Measurements from ENCODE around the gene UGT1A10. TPM values are rescaled to one million over a fixed set of nuclear protein-coding genes. Genes with fewer than 3 reads are reported as not detected.
A peak's percentile ranks its signal among the peaks of the same experiment; 100 is the strongest.

UGT1A10 gene
- total RNA-seq, 1 experiment from 2014 or later: not detected

DNA sequence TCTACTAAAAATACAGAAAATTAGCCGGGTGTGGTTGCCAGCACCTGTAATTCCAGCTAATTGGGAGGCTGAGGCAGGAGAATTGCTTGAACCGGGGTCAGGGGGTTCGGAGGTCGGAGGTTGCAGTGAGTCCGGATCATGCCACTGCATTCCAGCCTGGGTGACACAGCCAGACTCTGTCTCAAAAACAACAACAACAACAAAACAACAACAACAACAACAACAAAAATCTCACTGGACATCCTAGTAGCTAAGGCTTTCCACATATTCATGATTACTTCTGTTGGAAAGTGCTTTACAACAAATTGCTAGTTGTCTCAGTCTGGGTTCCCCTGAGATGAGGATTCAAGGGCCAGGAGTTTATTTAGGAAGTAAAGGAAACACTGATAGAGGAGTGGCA, 137.6 kb downstream of the UGT1A10 start:
- DNase-seq (ENCODE audit: low read depth): no peak

DNA sequence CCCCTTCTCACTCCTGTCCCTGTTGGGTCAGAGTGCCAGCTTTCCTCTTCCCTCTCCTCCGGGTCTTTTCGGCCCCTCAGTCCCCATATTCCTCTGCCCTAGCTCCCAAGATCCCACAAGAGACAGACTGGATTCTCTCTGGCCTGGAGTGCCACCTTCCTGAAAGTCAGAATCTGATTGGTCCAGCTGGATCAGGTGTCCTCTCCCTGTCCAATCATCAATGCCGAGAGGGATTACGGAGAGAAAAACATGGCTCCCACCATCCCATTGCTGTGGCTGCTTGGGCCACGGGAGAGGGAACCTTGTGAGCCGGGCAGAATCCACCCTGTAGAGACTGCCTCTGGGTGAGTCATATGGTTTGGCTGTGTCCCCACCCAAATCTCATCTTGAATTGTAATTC, 139.2 kb downstream of the UGT1A10 start:
- no peak for DNase-seq (ENCODE audit: low read depth)

DNA sequence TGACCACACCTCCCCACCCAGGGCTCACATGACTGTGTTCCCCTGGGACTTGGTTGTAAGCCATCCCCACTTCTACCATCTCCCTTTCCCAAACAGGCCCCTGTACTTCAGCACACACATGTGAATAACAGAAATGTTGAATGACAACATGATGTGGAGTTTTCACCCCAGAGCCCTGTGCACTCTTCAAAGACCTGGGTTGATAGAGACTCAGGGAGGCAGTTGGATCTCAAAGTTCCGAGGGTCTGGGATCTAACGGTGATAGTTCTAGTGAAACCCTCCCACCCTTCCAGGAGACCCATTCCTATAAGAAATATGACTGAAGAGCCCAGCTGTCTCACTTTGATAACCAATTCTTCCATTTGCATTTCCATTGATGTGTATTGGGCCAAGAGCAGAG, 141.8 kb downstream of the UGT1A10 start, which contains the start of gene MROH2A:
TSS of gene MROH2A (plus strand) at position 301 of the 400 bp plus-strand sequence. CDS start 1,029 bp downstream, outside the sequence.
- no peak for DNase-seq (ENCODE audit: low read depth)

DNA sequence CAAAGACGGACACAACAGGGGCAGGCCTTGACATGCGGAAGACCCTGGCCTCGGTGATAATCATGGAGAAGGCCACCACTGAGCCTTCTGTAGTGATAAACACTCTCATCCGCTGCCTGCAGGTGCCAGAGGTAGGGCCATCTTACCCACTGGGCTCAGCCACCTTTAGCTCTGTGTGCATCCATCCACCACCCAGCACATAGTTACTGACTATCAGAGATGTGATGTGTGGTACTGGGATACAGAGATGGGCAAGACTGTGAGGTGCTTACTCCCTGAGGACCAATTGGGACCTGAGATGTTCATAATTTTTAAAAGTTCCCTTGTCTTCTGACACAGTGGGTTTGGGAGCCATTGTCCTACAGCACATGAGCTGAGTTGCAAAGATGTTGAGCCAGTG, 143.5 kb downstream of the UGT1A10 start:
- no peak for DNase-seq (ENCODE audit: low read depth)

DNA sequence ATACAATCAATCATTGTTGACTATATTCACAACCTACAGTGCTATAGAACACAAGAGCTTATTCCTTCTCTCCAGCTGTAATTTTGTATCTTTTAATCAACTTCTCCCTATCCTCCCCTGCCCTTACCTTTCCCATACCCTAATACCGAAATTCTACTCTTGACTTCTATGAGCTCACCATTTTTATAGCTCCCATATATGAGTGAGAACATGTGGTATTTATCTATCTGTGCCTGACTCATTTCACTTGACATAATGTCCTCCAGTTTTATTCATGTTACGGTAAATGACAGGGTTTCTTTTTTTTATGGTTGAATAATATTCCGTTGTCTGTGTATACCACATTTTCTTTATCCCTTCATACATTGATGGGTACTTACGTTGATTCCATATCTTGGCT, 144.5 kb downstream of the UGT1A10 start:
- DNase-seq (ENCODE audit: low read depth): no peak

DNA sequence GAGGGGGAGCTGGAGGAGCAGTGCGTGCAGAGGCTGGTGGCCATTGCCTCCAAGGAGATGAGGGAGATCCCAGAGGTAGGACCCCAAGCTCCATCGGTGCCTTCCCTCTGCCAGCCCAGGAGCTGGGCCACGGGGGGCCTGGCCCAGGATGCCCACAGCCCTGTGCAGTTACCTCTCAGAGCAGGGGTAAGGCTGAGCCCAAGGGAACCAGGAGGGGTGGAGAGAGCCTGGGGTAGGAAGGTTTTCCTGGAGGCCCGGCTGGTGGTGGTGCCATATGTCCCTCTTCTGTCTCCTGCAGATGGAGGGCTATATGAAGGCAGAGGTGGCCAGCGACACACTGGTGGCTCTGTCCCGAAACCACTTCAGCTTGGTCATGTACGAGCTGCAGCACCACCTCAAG, 153.3 kb downstream of the UGT1A10 start:
- DNase-seq (ENCODE audit: low read depth): no peak

DNA sequence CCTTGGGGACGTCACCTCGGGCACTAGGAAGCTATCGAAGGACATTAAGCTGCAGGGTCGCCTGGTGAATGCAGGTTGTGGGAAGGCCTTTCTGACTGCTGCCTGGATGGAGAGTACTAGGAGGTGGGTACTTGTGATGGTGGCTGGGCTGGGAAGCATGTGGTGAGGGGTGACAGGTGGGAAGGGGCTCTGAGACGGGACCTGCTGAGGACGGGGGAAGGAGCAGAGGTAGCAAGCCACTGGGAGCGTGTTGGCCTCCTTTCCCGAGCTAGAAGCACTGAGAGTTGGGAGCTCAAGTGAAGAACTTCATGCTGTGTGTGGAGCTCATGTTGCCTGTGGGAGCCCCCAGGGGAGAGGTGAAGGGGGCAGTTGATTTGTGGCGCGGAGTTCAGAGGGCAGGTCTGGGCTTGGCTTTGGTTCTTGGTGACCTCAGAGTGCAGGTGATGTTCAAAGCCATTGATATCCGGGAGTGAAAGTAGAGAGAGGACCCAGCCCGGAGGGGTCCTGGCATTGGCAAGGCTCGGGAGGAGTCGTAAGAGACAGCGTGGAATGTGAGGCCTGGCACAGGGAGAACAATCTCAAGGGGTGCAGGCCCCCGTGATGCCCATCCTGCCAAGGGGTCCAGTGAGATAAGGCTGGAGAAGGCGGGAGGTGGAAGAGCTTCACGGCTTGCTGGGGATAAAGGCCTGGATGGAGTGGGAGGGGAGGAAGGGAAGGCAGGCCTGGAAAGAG, 155.1 kb downstream of the UGT1A10 start:
- DNase-seq (ENCODE audit: low read depth): no peak

DNA sequence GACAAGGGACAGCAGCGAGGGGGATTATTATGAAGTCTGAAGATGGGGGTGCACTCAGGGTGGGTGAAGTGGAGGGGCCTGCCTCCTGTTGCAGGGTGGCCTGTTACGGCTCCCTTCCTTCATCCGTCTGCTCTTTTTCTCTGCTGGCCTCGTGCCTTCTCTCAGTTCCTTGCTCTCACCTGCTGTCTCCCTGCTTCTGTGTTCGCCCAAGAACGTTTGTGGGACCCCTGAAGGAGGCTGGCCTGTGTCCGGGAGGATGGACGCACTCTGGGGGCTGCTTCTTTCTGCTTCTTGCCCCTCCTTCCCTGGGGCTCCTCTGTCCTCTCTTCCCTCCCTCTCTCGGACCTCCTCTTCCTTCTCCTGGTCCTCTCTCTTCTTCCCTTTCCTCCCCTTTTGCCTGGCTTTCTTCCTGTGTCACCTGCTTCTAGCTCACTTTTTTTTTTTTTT, 155.7 kb downstream of the UGT1A10 start:
- no peak for DNase-seq (ENCODE audit: low read depth)

DNA sequence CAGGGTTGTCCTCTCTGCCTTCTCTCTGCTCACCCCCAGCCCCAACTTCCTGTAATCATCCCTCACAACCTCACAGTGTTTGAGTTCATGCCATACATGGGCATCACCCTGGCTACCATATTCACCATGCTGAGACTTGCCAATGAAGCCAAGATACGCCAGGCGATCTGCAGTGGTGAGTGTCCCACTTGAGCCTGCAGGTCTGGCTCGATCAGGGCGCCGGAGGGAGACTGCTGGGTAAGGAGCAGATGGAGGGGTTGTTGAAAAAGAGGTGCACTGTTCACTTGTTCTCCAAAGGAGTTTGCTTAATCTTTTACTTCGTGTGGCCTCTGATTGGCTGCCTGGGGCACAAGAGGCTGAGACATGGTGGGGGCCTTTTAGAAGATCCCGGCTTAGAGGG, 156.5 kb downstream of the UGT1A10 start:
- DNase-seq (ENCODE audit: low read depth): no peak

DNA sequence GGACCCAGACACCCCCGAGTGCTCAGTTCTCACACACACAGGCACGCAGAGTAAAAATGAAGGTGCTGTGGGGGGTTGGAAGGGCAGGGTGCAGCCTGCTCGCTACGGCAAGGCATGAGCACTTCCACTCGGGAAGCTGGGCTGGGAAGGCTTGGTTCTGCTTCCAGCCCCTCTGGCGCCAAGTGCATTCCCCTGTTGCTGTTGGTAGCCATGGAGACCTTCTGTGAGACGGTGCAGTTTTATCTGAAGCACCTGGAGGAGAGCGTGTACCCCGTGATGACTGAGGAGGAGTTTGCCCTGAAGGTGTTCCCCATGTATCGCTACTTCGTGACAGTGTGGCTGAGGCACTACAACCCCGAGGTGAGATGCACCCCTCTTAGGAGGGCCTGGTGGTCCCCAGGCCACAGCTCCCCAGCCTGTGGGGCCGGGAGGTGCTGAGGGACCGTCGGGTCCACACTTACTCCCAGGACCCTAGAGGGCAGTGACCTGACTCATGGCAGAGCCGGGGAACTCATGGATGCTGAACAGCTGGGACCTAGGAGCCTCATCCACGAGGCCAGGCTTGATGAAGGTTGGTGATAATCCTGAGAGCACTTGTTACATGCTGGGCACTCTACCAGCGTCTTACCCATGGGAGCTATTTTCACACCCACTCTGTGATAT, 157.3 kb downstream of the UGT1A10 start:
- DNase-seq (ENCODE audit: low read depth): peak; percentile 4

DNA sequence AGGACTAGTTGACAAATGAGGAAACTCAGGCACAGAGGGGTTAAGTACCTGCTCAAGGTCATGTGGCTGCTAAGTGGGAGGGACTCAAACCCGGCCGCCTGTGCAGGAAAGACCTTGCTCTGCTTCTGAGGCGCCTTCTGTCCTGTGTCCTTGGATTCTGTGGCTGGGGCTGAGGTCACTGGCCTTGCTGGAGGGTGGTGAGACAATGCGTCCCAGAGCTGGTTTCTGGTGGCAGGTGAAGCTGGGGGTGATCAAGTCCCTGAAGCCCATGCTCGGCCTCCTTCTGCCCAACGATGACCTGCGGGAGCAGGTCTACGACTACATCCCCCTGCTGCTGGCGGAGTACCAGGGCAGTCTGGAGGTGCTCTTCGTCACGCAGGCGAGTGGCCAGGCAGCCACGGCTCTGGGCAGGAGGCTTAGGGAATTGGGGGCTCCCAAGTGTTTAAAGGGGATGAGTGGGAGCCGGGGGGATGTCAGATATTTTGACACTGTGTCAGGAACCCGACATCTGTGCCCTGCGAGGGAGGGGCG, 157.9 kb downstream of the UGT1A10 start:
- DNase-seq (ENCODE audit: low read depth): no peak

DNA sequence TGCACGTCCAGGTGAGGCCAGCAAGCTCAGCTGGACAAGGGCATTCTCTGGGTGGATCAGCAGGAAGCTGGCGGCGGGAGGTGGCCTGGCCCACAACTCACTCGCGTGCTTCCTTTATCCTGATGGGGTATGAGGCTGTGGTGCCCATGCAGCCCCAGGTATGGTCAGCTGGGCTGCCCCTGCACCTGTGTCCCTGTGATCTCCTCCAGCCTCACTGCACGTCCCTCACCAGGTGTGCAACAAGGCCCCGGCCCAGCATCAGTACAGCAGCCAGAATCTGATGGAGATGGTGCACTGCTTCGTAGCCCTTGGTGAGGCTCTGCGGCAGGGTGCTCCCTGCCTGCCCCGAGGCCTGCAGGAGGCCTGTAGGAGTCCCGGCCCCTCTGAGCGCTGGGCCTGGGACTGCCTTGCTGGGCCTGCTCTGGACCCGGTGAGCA, 159.5 kb downstream of the UGT1A10 start:
- DNase-seq (ENCODE audit: low read depth): no peak

DNA sequence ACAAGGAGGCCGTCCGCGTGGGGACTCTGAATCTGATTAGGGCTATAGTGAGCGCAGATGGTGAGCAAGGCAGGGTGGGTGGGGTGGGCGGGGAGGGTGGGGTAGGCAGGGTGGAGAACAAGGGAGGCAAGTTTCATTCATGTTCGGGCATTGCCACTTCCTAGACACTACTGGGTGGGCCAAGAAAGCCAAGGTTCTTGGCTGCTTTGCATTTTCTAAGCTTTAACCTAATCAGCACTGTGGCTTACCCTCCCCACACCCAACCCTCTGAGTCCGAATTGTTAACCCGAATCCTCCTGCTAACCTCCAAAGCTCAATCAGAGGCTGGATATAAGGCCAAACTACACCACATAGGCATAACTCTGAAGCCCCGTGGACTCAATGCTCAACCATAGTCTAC, 160.0 kb downstream of the UGT1A10 start:
- DNase-seq (ENCODE audit: low read depth): no peak

DNA sequence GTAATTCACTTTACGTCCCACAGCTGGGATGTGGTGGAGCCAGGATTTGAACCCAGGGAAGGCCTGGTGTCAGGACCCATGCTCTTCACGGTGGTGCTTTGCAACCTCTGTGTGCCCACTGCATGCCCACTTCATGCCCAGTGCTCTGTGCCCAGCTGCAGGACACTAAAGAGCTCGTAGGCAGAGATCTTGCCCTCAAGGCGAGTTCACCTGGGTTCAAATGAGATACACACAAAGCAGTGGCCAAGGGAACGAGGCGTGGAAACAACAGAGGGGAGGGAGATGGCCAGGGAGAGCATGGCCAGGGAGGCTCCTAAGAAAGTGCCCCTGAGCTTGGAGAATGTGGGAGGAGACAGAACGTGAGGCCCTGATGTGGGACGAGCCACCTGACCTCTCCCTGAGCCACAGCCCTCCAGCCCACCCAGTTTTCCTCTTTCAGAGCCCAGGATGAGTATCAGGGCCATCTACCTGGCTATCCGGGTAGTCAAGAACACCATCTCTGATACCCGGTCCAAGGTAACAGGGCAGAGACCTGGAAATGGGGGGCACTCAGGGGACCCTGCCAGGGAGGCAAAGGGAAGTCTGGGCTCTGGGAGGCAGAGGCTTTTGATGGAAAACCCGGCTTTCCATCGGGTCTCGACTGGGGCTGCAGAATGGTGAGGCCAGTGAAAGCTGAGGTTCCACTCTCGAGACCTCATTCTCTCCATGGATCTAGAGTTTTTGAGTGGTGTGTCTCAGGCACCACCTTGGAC, 162.3 kb downstream of the UGT1A10 start:
- no peak for DNase-seq (ENCODE audit: low read depth)

DNA sequence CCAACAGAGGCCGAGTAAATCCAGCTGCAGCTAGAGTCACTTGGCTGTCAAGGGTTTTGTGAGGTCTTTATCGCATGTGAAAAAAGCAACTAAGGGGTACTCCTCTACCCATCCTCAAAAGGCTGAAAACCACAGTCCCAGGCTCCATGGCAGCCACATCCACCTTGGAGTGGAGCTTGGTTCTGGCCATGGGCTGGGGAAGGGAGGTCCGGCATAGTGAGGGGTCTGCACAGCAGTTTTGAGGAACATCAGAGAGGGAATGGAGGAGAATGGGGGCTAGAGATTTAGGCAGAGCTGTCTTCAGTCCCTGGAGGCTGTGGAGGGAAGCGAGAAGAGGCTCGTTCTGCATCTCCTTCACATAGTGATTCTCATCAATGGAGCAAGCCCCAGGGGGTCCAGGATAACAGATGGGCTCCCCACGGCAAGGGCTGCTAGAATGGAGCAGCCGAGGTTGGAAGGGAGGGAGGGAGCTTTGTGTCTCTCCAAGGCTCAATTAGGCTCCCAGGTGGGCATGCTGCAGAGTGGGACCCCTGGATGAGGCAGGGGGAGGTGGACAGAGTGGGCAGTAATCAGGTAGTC, 162.9 kb downstream of the UGT1A10 start:
- no peak for DNase-seq (ENCODE audit: low read depth)

DNA sequence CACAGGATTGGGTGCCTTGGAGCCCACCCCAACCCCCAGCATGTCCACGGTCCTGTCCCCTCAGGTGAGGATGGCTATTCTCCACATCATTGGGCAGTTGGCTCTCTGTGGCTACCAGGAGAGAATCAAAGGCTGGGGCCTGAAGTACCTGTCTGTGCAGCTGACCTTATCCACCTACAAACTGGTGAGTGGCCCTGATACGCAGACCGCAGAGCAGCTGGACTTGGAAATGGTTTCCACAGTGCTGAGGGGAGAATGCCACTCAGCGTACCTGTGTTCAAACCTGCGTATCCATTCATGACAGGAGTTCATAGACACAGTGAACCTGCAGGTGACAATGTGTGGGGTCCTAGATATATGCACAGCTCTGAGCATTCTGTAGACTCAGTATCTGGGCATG, 163.5 kb downstream of the UGT1A10 start:
- no peak for DNase-seq (ENCODE audit: low read depth)

DNA sequence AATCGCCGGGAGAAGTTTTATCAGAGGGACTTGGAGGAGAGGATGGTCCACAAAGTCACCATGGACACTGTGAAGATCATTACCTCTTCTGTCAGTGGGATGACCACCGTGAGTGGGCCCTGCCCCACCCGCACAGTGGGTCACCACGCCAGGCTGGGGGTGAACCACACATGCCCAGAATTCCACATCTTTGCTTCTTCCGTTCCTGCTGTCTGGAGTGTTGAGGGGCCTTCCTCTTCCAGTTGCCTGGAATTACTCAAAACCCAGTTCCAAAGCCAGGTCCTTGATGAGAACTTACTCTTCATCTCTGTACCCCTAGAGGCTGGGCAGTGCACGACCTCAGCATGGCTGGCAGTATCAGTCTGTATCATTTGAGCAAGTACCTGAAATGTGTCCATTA, 164.0 kb downstream of the UGT1A10 start:
- no peak for DNase-seq (ENCODE audit: low read depth)

DNA sequence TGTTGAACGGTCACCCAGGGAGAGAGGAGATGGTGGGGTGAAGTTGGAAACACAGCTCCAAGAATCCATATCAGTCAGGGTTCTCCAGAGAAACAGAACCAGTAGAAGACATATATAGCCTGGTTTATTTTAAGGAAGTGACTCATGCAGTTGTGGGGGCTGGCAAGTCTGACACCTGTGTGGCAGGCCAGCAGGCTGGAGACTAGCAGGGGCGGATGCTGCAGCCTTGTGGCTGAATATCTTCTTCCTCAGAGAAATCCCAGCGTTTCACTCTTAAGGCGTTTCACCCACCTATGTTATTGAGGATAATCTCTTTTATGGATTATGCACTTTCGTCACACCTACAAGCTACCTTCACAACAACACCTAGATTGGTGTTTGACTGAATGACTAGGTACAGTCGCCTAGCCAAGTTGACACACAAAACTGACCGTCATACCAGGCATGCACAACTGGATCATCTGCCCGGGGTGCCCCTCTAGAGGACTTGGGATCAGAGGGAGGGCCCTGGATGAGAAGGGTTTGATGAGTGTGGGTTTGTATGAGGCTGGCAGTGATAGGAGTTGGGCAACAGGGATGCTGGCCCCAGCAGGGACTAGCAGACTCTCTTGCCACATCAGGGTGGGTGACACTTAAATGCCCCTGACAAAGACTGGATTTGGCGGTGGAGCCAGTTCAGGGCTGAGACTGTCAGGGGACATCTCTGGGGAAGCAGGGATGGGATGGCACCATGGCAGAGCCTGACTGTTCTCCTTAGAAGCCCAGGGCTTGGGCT, 165.3 kb downstream of the UGT1A10 start:
- peak; percentile 69 for DNase-seq (ENCODE audit: low read depth)

DNA sequence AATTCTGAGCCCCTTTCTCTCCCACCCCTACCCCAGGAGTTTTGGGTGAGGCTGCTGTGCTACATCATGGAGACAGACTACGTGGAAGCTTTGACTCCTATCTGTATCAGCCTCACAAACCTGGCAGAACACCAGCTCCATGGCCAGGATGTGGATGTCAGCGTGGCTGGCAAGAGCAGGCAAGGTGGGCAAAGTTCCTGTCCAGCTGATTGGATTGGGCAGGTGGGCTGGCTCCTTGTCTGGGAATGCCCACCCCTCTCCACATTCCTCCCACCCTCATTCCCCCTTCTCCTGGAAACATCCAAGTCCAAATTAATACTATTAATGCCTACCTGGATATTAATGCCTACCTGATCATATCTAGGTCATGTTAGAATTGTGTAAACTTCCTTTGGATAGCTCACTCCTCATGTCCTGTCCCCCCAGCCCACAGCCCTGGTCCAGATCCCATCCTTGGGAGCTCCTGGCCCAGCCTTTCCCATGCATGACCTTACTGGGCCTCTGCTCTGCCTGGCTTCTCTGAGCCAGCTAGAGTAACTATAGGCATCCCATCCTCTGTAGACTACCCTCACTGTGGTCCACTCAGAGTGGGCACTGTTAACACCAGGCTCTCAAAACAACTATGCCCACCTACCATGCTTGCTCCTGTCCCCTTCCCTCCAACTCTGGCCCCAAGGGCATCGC, 166.0 kb downstream of the UGT1A10 start:
- DNase-seq (ENCODE audit: low read depth): no peak

DNA sequence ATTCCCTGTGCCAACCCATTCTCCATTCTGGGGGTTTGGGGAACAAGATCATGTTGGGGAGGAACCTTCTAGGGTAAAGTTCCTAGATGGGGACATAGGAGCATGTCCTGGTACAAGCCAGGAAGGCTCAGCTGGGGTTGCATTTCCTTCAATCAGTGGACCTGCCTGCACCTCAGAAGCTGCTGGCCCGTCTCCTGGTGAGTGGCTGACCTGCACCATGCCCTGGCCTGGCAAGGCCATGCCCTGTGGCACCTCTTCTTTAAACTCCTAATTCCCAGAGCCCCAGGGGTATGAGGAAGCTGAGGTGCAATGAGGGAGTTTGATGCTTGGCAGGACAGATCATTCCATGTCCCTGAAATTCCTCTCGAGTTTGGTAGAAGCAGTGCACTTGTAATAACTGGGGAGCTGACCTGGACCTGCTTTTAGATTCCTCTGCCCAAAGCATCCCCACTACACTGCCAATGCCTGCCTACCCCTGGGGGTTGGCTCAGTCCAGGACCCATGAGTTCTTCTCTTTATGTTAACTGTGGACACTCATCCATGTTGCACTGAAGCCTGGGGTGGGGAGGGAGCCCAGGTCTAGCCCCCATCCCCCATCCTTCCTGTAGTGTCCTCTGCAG, 167.2 kb downstream of the UGT1A10 start:
- no peak for DNase-seq (ENCODE audit: low read depth)

All from M059J (cell line).